Measurements from ENCODE around the gene MAST2.
"Not testable (repeated sequence)": the region's sequence is repeated elsewhere in the genome, so short reads cannot be mapped to it uniquely, and the experiment has no call there.

Gene MAST2

DNA sequence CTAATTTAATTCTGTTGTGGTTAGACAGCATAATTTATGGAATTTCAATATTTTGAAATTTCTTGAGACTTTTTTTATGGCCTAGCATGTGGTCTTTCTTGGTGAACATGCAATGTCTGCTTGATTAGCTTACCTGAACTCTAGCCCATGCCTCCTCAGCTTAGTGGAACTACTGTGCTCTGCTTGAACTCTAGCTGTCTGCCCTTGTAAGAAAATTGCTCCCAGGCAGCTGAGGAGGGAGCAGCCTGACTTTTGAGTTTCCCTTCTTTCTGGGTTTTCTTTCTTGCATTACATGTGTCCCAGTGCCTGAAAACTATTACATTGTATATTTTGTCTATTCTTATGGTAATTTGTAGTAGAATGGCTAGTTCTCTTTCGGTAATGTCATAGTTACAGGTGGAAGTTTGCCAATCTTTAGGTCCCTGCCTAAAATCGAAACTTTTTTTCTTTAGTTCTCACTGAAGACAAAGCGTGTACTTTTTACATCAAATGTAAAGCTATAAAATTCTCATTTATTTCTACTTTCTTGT, 105.3 kb downstream of the MAST2 start:
- no peak for DNase-seq

DNA sequence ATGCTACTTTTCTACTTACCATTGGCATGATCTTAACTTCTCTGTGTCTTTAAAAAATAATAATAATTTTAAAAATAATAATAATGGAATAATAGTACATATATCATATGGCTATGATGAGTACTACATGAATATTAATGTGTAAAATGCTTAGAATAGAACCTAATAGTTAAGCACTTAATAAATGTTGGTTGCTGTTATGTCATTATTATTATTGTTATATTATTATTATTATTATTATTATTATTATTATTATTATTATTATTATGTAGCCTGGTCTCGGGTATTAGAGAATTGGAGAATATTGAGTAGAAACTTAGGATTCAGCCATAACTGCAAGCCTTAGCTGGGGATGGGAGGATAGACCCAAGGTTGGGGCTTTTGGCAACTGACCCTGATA, 108.2 kb downstream of the MAST2 start:
- no peak for DNase-seq

DNA sequence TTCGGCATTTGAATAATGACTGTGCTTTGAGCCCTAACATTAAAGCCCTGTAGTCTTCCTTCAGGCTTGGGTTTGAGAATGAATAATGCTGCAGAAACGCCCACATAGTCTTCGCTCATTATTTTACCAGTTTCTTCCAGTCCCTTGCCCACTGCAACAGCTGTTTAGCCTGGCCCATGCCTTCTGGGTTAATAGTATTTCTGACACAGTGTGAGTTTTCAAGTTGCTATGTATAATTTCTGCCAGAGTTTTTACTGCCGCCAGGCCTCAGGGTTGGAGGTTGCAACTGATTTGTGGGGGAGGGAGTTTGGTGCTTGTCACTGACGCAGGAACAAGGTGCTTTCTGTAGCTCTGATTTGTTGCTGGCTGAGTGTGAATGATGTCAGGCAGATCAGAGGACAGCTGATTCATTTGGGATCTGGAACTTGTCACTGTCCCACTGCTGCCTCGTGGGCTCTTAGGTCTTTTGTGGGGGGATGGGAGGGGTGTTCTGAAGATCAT, 109.8 kb downstream of the MAST2 start:
- no peak for DNase-seq

DNA sequence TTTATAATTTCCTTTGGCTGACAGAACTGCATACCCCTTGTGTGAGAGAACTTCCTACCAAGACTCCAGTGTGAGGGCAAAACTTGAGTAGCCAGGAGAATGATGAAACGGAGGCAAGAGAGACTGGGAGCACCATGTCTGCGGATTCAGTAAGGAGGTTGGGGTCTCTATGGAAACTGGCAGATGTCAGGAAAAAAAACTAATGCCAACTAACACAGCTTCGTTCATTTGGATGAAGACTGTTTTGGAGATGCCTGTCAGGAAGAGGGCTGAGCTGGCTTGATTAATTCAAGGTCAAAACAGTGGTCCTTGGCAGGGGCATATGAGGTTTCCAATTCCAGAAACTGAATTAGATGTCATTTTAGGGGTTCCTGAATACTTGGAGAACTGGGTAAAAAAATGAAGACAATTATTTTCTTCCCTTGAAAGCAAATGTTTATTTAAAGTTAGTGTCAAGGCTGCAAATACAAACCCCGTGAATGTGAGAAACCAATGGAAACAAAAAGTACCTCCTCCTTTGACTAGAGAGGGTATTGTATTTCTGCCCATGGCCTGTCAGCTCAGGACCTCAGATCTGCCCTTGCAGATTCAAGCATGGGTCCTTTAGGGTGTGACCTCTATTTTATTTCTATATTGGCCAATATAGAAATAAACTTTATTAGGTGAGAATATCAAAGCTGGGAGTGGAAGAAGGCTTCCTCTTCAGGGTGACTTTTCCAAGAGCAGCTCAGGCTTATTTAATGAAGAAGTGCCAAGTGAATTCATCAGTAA, 110.5 kb downstream of the MAST2 start:
- no peak for DNase-seq

DNA sequence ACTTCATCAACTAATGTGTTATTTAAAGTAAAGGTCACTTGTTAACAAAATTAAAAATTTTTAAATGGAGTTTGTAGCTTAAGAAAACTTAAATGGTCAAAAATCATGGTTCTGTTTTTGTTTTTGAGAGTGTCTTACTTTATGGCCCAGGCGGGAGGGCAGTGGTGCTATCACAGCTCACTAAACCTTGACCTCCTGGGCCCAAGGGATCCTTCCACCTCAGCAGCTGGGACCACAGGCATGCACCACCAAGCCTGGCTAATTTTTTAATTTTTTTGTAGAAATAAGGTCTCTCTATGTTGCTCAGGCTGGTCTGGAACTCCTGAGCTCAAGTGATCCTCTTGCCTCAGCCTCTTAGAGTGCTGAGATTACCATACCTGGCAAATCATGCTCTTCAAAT, 111.4 kb downstream of the MAST2 start:
- no peak for DNase-seq

DNA sequence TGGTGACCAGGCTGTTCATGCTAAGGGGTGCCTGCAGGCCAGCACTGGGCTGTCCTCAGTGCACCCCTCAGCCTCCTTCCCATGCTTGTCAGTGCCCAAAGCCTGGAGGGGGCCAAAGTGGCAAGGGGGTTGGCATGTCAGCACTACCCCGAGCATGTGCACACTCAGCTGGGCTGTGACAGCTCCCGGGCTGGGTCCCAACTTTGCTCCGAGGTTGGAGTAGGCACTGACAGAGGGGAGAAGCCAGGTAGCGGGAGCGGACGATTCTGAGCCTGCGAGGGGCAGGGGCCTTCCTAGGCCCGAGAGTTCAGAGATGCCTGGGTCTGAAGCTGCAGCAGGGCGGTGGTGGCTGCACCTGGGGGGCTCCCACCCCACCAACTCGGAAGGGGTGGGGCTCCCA, 119.0 kb downstream of the MAST2 start:
- DNase-seq, result no peak

DNA sequence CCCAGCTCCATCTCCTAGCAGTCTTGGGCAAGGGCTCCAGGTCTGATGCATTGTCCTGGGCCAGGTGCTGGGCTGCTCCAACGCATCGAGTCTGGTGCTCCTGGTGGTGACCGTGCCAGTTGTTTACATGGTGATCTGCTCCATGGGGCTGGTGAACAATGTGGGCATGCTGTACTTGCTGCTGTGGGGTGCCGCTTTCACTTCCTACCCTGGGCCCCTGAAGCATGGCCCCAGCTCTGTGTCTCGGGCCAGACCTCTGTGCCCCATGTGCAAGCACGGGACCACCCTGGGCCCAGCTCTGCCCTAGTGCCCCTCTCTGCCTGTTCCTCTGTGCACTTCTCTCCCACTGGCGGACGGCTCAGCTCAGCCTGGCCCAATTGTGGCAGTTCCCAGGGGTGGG, 119.4 kb downstream of the MAST2 start:
- DNase-seq, result no peak

DNA sequence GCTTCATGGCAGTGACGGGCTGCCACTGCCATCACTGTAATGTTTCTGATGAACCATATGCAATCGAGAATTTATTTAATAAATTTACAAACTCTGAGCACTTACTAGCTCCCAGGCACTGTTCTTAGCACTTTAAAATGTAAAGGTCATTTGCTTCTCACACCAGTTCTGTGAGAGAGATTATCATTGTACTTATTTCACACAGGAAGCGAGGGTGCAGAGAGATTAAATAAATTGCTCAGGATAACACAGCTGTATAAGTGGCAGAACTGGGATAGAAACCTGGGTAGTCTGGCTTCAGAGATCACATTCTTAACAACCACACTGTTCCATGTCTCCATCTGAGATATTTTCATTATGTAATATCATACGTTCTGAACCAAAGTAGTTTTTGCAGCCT, 119.9 kb downstream of the MAST2 start:
- DNase-seq, result no peak

DNA sequence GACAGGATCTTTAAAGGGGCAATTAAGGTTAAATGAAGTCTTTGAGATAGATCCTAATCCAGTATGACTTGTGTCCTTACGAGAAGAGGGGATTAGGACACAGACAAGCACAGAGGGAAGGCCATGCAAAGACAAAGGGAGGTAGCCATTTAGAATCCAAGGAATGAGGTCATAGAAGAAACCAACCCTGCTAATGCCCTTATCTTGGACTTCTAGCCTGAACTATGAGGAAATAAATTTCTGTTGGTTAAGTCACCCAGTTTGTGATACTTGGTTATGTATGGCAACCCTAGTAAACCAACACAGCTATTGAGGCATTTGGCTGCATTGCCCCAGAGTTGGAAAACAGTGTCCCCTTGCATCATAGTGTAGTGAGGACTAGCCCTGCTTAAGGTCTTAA, 121.3 kb downstream of the MAST2 start:
- DNase-seq, result no peak

DNA sequence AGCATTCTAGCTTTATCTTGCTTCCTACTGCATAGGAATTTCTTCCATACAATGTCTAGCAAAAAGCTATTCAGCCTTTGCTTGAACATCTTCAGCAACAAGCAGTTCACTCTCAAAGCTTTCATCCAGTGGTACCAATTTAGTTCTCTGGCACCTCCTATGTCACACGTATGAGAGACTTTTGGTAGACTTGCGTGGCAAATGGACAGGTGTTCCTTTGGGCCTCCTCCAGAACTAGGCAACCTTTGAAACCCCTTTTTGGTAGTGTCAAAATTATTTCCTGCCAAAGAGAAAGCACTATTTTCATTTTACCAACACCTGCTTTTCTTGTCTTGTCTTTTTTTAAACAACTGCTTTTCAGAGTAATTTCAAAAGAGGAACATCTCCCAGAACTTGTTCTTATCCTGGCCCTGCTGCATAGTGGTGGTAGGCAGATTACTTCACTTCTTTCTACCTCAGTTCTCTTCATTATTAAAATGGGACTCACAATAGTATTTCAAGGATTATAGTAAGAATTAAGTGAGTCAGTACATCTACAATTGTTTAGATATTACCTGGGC, 122.4 kb downstream of the MAST2 start:
- DNase-seq, result no peak

DNA sequence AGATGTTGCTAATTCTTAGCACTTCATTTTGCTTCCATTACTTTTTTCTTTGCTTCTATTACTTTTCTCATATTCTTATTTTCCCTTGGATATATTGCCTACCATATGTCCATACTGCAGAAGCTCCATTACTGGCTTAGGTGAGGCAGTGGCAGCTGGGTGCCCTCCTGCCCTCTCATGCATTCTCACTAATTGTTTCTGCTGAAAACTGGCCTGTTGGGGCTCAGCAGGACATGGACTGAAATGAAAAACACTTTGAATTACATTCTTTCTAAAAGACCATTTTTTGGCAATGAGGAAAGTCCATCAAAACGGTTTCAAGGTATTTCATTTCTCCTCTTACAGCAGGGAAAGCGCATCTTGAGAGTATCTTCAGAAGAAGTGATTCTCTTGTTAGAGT, 122.9 kb downstream of the MAST2 start:
- DNase-seq, result peak; percentile 46

DNA sequence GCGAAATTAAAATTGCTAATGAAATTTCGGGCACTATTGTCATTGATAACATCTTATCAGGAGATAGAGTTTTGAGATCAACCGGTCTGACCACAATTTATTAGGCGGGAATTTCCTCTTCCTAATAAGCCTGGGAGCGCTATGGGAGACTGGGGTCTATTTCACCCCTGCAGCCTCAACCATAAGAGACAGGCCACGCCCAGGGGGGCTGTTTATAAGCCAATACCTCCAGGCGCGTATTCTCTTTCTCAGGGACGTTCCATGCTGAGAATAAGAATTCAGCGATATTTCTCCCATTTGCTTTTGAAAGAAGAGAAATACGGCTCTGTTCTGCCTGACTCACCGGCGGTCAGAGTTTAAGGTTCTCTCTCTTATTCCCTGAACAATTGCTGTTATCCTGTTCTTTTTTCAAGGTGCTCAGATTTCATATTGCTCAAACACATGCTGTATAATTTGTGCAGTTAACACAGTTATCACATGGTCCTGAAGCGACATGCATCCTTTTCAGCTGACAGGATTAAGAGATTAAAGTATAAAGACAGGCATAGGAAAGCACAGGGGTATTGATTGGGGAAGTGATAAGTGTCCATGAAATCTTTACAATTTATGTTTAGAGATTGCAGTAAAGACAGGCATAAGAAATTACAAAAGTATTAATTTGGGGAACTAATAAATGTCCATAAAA, 124.0 kb downstream of the MAST2 start:
- peak; percentile 48 for DNase-seq

DNA sequence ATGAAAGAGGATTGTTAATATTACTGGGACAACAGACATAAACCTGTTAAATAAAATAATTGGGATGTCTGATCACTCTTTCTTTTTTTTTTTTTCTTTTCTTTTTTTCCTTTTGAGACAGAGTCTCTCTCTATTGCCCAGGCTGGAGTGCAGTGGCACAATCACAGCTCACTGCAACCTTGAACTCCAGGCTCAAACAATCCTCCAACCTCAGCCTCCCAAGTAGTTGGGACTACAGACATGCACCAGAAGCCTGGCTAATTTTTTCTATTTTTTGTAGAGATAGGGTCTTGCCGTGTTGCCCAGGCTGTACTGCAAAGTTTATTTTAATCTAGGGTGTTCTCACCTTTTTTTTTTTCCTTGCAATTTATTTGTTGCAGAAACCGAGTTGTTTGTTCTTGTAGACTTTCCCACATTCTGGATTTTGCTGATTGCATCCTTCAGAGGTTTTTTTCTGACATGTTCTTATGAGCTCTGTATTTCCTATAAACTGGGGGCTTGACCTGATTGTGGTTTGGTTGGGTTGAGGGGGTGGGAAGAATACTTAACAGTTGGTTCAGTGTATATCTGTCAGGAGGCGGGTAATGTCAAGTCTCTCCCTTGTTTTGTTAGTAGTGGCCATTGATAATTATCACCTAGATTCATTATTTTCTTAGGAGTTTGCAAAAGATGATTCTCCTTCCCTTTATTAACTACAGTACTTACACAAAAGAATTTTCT, 125.2 kb downstream of the MAST2 start:
- peak; percentile 66 for DNase-seq

DNA sequence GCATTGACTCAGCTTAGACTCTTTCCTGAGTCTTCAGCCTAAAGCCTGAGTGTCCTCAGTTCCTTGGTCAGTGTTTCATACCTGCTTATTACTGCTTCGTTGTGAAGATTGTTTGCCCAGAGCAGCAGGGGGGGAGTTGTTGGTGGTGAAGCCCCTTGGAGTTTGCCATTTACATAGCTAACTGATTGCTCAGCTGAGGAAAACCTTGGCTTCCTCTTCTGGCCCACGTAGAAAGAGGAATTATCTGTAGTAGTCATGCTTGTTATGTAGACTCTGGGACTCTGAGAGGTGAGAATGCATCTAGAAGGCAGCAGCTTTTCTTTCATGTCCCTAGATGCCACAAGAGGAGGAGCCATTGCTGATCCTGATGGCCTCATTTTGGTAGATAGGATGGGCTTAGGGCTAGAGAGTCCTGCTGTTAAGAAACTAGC, 125.9 kb downstream of the MAST2 start:
- DNase-seq, result peak; percentile 66

DNA sequence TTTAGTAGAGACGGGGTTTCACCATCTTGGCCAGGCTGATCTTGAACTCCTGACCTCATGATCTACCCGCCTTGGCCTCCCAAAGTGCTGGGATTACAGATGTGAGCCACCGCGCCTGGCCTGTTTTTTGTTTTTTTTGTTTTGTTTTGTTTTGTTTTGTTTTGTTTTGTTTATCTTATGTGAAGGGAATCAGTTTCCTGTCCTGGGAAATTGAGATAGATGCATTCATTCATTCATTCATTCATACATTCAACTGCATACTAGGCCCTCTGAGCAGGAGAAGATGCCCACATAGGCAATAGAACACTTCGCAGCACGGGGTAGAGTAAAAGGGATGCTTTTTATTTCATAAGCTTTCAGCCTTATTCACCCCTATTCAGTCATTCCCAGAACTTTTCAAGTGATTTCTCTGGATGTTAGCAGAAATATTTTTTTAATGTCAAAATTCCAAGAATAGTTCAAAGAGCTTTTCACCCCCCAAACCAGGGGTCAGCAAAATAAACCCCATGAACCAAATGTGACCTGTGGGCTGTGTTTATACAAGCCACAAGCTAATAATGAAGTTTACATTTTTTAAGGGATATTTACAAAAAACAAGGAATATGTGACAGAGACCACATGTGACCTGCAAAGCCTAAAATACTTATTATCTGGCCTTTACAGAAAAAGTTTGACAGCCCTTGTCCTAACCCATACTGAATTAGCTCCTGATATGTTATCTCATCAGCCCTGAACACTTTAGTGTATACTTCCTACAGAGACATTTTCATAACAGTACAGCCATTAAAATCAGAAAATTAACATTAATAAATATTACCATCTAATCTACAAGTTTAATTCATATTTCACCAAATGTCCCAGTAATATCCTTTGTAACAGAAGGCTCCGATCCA, 127.1 kb downstream of the MAST2 start:
- DNase-seq, result no peak

DNA sequence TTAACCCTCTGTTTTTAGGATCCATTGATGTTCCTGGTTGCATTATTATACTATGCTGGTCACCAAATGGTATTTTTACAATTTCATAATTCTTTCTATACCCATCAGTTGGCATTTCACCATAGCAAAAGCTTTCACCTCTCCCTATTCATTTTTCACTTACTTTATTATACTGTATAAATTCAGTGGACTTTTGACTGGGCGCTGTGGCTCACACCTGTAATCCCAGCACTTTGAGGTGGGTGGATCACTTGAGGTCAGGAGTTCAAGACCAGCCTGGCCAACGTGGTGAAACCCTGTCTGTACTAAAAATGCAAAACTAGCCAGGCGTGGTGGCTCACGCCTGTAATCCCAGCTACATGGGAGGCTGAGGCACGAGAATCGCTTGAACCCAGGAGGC, 128.8 kb downstream of the MAST2 start:
- not testable (repeated sequence) for DNase-seq

DNA sequence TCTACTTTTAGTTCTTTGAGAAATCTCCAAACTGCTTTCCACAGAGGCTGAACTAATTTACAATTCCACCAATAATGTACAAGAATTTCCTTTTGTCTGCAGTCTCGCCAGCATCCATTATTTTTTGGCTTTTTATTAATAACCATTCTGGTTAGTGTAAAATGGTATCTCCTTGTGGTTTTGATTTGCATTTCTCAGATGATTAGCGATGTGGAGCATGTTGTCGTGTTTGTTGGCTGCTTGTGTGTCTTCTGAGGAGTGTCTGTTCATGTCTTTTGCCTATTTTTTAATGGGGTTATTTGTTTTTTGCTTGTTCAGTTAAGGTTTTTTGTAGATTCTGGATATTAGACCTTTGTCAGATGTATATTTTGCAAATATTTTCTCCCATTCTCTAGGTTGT, 131.5 kb downstream of the MAST2 start:
- DNase-seq, result no peak

DNA sequence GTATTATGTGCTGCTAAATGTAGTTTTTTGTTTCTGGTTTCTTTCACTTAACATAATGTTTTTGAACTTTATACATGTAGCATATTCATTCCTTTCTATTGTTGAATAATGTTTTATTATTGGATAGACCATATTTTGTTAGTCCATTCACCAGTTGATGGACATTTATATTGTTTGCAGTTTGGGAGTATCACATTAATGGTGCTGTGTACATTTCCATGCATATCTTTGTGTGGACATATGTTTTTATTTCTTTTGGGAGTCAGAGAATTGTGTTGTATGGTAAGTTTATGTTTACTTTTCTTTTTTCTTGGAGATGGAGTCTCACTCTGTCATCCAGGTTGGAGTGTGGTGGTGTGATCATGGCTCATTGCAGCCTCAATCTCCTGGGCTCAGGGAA, 134.6 kb downstream of the MAST2 start:
- DNase-seq, result no peak

DNA sequence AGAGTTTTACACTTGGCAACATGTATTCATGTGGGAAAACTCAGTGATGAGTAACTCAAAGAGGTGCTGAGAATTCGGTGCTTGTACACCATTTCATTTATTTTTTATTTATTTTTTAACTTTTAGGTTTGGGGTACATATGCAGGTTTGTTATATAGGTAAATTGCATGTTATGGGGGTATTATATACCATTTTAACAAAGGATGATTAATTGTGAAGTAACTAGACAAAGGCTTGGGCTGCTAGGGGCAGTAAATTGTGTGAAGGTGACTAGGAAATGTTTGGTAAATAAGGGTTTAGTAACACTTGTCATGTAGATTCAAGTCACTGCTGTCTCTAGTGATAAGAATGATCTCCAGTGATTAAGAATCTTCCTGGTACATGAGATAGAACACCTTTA, 139.0 kb downstream of the MAST2 start:
- no peak for DNase-seq

DNA sequence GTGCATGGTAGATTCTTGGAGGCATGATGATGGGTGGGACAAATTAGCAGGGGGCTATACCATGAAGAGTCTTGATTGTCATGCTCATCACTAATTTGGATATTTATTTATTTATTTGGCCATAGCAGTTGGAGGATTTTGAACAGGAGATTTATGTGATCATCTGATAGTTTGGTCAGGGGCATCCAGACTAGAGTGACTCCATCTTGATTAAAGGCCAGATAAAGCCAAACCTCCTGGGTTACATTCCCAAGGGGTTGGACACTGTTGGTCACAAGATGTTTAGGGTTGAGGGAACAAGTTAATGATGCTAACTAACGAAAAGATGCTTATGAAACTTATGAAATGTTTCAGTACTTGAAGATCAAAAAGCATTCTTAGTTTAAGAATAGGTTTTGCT, 139.8 kb downstream of the MAST2 start:
- DNase-seq, result no peak

DNA sequence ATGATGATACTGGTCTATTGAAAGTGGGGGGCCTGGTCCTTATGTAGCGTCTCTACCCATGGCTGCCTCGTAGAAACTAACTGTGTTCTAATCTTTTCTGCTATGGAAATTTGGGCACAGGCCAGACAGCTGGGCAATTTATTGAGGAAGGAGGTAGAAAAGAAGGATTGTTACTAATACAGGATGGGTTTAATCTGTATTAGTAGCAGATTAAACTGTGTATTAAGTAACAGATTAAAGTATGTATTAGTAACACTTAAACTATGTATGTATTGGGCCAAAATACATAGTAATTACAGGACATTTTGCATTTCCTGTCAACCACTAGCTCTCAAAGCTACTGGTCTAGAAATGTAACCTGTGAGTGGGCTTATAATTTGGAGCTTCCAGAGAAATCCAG, 142.0 kb downstream of the MAST2 start:
- no peak for DNase-seq

DNA sequence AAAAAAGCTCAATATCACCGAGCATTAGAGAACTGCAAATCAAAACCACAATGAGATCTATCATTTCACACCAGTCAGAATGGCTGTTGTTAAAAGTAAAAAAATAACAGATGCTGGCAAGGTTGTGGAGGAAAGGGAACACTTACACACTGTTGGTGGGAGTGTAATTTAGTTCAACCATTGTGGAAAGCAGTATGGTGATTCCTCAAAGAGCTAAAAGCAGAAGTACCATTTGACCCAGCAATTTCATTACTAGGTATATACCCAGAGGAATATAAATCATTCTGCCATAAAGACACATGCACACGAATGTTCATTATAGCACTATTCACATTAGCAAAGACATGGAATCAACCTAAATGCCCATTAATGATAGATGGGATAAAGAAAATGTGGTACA, 146.1 kb downstream of the MAST2 start:
- not testable (repeated sequence) for DNase-seq
